WTC11 (cell line): ENCODE results near the gene AGBL5. TPM values are rescaled to one million over a fixed set of nuclear protein-coding genes. Genes with fewer than 3 reads are reported as not detected.

Experiments
- ATAC-seq: fragments of 200-7000 bp; cut with Tn5 transposase; 2 replicates; pipeline ENCODE4 v1.10.0; 2021; ENCODE audit warnings: mild to moderate bottlenecking, moderate library complexity
- CTCF ChIA-PET: fragments of 300-600 bp; sonication (Branson Sonifier 250); formaldehyde crosslinking; loops from one replicate; lab custom pipeline; 2021; ENCODE audit warnings: antibody characterized with exemption; lab: Charles Lee
- POLR2A ChIA-PET: fragments of 350-600 bp; sonication (Branson Sonifier 250); formaldehyde crosslinking; loops from one replicate; lab custom pipeline; 2021; ENCODE audit warnings: antibody characterized with exemption; lab: Charles Lee
- DNase-seq: peaks from one replicate; pipeline ENCODE4 v3.0.0; 2021; ENCODE audit warnings: low spot score
- H3K27ac Mint-ChIP-seq: 2 replicates; pipeline ENCODE4 v1.8.0; 2021; ENCODE audit warnings: mixed read lengths
- H3K27me3 Mint-ChIP-seq: 2 replicates; pipeline ENCODE4 v1.8.0; 2021; ENCODE audit warnings: low read depth, mild to moderate bottlenecking, moderate library complexity, mixed read lengths
- H3K36me3 Mint-ChIP-seq: 2 replicates; pipeline ENCODE4 v1.8.0; 2021; ENCODE audit warnings: mixed read lengths
- H3K4me1 Mint-ChIP-seq: 2 replicates; pipeline ENCODE4 v1.8.0; 2022; ENCODE audit warnings: mixed read lengths
- H3K4me3 Mint-ChIP-seq: 2 replicates; pipeline ENCODE4 v1.8.0; 2021; ENCODE audit warnings: mild to moderate bottlenecking, moderate library complexity, mixed read lengths
- H3K9me3 Mint-ChIP-seq: 2 replicates; pipeline ENCODE4 v1.8.0; 2021; ENCODE audit warnings: mixed read lengths
- ATF3 ChIP-seq: sonication (generic); formaldehyde crosslinking; conservative IDR thresholded peaks from 2 replicates; pipeline ENCODE4 v1.8.1; 2022; ENCODE audit warnings: mild to moderate bottlenecking, missing genetic modification reagents
- CTCF ChIP-seq: fragments of 200-600 bp; IDR thresholded peaks from 2 replicates; pipeline ENCODE4 v1.8.0; 2022; ENCODE audit warnings: antibody characterized with exemption
- EMX1 ChIP-seq: fragments of 250-450 bp; sonication (Bioruptor Pico); IDR thresholded peaks from 2 replicates; pipeline ENCODE4 v1.8.0; 2021; ENCODE audit warnings: mild to moderate bottlenecking
- ETV6 ChIP-seq: sonication (generic); formaldehyde crosslinking; IDR thresholded peaks from 2 replicates; pipeline ENCODE4 v1.8.1; 2022; ENCODE audit warnings: mild to moderate bottlenecking, missing genetic modification reagents
- FOXJ3 ChIP-seq: sonication (generic); formaldehyde crosslinking; IDR thresholded peaks from 2 replicates; pipeline ENCODE4 v1.9.0; 2021; ENCODE audit warnings: missing genetic modification reagents, mild to moderate bottlenecking, borderline replicate concordance
- IRF2 ChIP-seq: sonication (generic); formaldehyde crosslinking; IDR thresholded peaks from 2 replicates; pipeline ENCODE4 v1.8.0; 2022; ENCODE audit warnings: low read depth, missing genetic modification reagents, borderline replicate concordance
- MAX ChIP-seq: sonication (generic); formaldehyde crosslinking; IDR thresholded peaks from 2 replicates; pipeline ENCODE4 v1.8.0; 2022; ENCODE audit warnings: mild to moderate bottlenecking, missing genetic modification reagents
- NFYB ChIP-seq: sonication (generic); formaldehyde crosslinking; conservative IDR thresholded peaks from 2 replicates; pipeline ENCODE4 v1.8.0; 2022; ENCODE audit warnings: low read depth, missing genetic modification reagents
- PREB ChIP-seq: sonication (generic); formaldehyde crosslinking; IDR thresholded peaks from 2 replicates; pipeline ENCODE4 v1.8.1; 2022; ENCODE audit warnings: mild to moderate bottlenecking, missing genetic modification reagents, moderate library complexity, borderline replicate concordance
- PRRX2 ChIP-seq: fragments of 250-450 bp; sonication (Bioruptor Pico); IDR thresholded peaks from 2 replicates; pipeline ENCODE4 v1.8.0; 2021; ENCODE audit warnings: mild to moderate bottlenecking
- RELA ChIP-seq: sonication (generic); formaldehyde crosslinking; IDR thresholded peaks from 2 replicates; pipeline ENCODE4 v1.8.1; 2022; ENCODE audit warnings: missing genetic modification reagents, mild to moderate bottlenecking, borderline replicate concordance
- SP1 ChIP-seq: sonication (generic); formaldehyde crosslinking; conservative IDR thresholded peaks from 2 replicates; pipeline ENCODE4 v1.8.1; 2022; ENCODE audit warnings: missing genetic modification reagents
- ZNF121 ChIP-seq: sonication (generic); formaldehyde crosslinking; IDR thresholded peaks from 2 replicates; pipeline ENCODE4 v1.8.0; 2023; ENCODE audit warnings: missing genetic modification reagents
- ZNF317 ChIP-seq: sonication (generic); formaldehyde crosslinking; IDR thresholded peaks from 2 replicates; pipeline ENCODE4 v1.8.1; 2023; ENCODE audit warnings: low read depth, mild to moderate bottlenecking, moderate library complexity, missing genetic modification reagents, borderline replicate concordance
- ZNF671 ChIP-seq: fragments of 250-450 bp; sonication (Bioruptor Pico); IDR thresholded peaks from 2 replicates; pipeline ENCODE4 v1.8.0; 2021; ENCODE audit warnings: mild to moderate bottlenecking
- total RNA-seq: library from RNA; stranded (reverse); gene quantifications from 3 replicates; pipeline ENCODE4 v1.2.3, GENCODE V29; 2021
- TF ChIP-seq, protein P1 (sequence below): sonication (generic); formaldehyde crosslinking; conservative IDR thresholded peaks from 2 replicates; pipeline ENCODE4 v1.8.1; 2023; ENCODE audit warnings: mild to moderate bottlenecking, low read depth, missing genetic modification reagents, moderate library complexity
- TF ChIP-seq, protein P2 (sequence below): sonication (generic); formaldehyde crosslinking; IDR thresholded peaks from 2 replicates; pipeline ENCODE4 v1.8.0; 2023; ENCODE audit warnings: mild to moderate bottlenecking, missing genetic modification reagents

AGBL5 gene
- total RNA-seq, 1 experiment from 2014 or later = 43.0 TPM

DNA sequence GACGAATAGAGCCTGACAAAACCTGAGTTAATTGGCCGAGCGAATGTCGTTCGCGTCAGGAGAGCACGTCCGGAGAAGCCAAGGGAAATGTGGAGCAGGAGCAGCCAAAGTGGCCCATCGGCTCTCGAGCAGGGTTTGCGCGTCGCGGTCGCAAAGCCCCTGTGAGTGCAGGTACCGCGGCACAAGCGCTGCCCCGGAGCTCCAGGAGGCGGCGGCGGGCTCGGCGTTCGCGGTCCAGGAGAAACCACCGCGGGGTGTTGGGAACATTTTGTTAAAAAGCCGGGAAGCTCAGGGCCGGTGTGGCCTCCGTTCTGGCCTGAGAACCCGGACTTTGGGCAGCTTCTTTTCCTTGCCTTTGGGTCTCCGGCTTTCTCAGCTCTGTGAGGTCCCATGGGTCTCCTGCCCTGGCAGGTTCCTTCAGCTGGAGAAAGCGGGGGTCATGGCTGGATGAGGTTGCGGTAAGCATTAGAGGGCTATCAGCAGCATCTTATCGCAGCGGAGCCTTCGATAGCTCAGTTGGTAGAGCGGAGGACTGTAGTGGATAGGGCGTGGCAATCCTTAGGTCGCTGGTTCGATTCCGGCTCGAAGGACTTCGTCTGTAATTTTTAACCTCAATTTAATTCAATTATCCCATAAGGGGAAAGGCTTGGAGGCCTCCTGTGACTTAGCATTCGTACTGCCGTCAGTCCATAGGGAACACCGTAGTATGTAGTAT lies 1.0 kb upstream of the AGBL5 start (continued):
- TF ChIP-seq, protein P1, sequence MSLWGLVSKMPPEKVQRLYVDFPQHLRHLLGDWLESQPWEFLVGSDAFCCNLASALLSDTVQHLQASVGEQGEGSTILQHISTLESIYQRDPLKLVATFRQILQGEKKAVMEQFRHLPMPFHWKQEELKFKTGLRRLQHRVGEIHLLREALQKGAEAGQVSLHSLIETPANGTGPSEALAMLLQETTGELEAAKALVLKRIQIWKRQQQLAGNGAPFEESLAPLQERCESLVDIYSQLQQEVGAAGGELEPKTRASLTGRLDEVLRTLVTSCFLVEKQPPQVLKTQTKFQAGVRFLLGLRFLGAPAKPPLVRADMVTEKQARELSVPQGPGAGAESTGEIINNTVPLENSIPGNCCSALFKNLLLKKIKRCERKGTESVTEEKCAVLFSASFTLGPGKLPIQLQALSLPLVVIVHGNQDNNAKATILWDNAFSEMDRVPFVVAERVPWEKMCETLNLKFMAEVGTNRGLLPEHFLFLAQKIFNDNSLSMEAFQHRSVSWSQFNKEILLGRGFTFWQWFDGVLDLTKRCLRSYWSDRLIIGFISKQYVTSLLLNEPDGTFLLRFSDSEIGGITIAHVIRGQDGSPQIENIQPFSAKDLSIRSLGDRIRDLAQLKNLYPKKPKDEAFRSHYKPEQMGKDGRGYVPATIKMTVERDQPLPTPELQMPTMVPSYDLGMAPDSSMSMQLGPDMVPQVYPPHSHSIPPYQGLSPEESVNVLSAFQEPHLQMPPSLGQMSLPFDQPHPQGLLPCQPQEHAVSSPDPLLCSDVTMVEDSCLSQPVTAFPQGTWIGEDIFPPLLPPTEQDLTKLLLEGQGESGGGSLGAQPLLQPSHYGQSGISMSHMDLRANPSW (CRISPR knock-in tag) = no peak
- TF ChIP-seq ZNF671 (CRISPR knock-in tag) (no peak; the same call in 1 of the 2 replicates), ZNF121 (CRISPR knock-in tag) (no peak), ZNF317 (CRISPR knock-in tag) (no peak), ETV6 (no peak; the same call in 1 of the 2 replicates), CTCF (no peak), MAX (peak; percentile 72), PREB (no peak), RELA (CRISPR knock-in tag) (no peak), IRF2 (no peak), NFYB (CRISPR knock-in tag) (no peak), ATF3 (CRISPR knock-in tag) (no peak)
- TF ChIP-seq, protein P2, sequence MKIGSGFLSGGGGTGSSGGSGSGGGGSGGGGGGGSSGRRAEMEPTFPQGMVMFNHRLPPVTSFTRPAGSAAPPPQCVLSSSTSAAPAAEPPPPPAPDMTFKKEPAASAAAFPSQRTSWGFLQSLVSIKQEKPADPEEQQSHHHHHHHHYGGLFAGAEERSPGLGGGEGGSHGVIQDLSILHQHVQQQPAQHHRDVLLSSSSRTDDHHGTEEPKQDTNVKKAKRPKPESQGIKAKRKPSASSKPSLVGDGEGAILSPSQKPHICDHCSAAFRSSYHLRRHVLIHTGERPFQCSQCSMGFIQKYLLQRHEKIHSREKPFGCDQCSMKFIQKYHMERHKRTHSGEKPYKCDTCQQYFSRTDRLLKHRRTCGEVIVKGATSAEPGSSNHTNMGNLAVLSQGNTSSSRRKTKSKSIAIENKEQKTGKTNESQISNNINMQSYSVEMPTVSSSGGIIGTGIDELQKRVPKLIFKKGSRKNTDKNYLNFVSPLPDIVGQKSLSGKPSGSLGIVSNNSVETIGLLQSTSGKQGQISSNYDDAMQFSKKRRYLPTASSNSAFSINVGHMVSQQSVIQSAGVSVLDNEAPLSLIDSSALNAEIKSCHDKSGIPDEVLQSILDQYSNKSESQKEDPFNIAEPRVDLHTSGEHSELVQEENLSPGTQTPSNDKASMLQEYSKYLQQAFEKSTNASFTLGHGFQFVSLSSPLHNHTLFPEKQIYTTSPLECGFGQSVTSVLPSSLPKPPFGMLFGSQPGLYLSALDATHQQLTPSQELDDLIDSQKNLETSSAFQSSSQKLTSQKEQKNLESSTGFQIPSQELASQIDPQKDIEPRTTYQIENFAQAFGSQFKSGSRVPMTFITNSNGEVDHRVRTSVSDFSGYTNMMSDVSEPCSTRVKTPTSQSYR (CRISPR knock-in tag) = no peak
- TF ChIP-seq, all 79 proteins: peak for 16

GRCh38 chr2:27051902-27052645 lies 606 bp downstream of the AGBL5 start:
- H3K4me3 Mint-ChIP-seq = peak overlapping the region; percentile 87
- peak; percentile 71 for DNase-seq
- TF ChIP-seq EMX1 (CRISPR knock-in tag) (no peak), PRRX2 (no peak), FOXJ3 (CRISPR knock-in tag) (no peak), SP1 (0 out of 2 replicates have a peak, but pooled peaks have one; percentile 13)
- TF ChIP-seq, all 79 proteins: peak for 1
- ATAC-seq = peak; percentile 16
- H3K27ac Mint-ChIP-seq = peak overlapping the region; percentile 45; the same call in 1 of the 2 replicates
- H3K4me1 Mint-ChIP-seq = peaks cover 12% of the 10 kb centered on the region
- peaks cover 23% of the 10 kb centered on the region for H3K36me3 Mint-ChIP-seq
- peaks cover 10% of the 10 kb centered on the region for H3K27me3 Mint-ChIP-seq
- peaks cover 3% of the 10 kb centered on the region; the same call in 1 of the 2 replicates for H3K9me3 Mint-ChIP-seq
- POLR2A ChIA-PET = interaction anchor here (0.9 to 4.0 kb wide), 8 partner anchors 9 to 35 kb away, joined by 3 to 27 read pairs (median 3); partner anchors contain the start of genes EMILIN1, KHK, OST4 and TMEM214
- CTCF ChIA-PET = interaction anchor here (0.5 to 4.4 kb wide), 14 partner anchors 12 to 139 kb away, joined by 3 to 38 read pairs (median 4); partner anchors contain the start of genes KHK and OST4
